CD1c-positive myeloid dendritic cell (primary cell): ENCODE measurements around the gene MBNL1.

Experiments
- DNase-seq: peaks from one replicate; pipeline ENCODE4 v3.0.0-alpha.2; 2016; ENCODE audit errors: extremely low spot score

MBNL1 gene

GRCh38 chr3:152296971-152297370, 28.2 kb downstream of the MBNL1 start:
- DNase-seq, result peak; percentile 46

GRCh38 chr3:152298393-152299248, 29.9 kb downstream of the MBNL1 start:
- DNase-seq, result peak; percentile 98

DNA sequence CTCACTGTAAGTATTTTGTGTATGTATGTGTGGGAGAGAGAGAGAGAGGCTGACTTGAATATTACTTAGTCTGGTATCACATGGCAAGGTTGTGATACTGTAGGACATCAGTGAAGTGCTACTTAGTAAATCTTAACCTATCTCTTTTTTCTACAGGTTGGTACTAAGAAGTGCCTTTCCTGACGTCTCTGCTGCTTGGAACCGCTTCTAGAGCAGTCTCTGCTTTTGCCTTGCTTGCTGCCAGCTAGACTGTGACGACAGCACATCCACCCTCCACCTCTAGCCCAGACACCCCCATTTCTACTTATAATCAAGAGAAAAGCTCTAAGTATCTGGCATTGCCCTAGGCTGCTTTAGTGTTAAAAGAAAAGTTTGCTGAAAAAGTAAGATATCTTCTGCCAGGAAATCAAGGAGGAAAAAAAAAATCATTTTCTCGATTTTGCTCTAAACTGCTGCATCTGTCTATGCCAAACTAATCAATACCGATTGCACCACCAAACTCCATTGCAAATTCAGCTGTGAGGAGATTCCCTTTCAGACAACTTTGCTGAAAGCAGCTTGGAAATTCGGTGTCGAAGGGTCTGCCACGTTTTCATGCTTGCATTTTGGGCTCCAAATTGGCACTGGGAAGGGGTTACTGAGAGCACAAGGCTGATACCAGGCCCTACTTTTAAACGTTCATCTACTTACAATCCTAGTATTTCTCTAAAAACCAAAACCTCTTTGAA, 30.7 kb downstream of the MBNL1 start:
- no peak for DNase-seq

GRCh38 chr3:152300029-152300731, 31.5 kb downstream of the MBNL1 start:
- no peak for DNase-seq

- peak; percentile 34 for DNase-seq
These were observed 33.0 kb downstream of the MBNL1 start for GRCh38 chr3:152301745-152302181.

- peak; percentile 50 for DNase-seq
These were observed 33.8 kb downstream of the MBNL1 start for GRCh38 chr3:152302521-152303021.

GRCh38 chr3:152304160-152304559, 35.4 kb downstream of the MBNL1 start:
- DNase-seq, result no peak

- no peak for DNase-seq
These were observed 36.3 kb downstream of the MBNL1 start for GRCh38 chr3:152305075-152305474.

- no peak for DNase-seq
These were observed 39.2 kb downstream of the MBNL1 start for GRCh38 chr3:152307829-152308474.

DNA sequence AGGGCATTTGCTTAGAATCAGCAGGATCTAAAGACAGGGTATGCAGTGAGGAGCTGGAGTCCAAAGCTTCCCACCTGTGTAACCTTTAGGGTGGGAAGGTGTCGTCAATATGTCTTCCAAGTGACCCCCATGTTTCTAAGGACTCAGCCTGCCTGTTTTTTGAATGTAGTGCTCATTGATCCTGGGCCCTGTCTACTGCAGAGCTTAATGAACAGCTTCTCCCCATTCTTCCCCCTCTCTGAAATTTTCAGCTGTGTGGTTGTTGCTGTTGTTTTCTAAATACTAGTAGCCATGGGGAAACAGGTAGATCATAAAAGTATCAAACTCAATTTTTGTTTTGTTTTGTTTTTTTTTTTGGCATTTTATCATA, 39.7 kb downstream of the MBNL1 start:
- no peak for DNase-seq

- DNase-seq, result no peak
These were observed 40.3 kb downstream of the MBNL1 start for GRCh38 chr3:152309031-152309430.

- DNase-seq, result peak; percentile 37
These were observed 41.0 kb downstream of the MBNL1 start for GRCh38 chr3:152309535-152310307.

DNA sequence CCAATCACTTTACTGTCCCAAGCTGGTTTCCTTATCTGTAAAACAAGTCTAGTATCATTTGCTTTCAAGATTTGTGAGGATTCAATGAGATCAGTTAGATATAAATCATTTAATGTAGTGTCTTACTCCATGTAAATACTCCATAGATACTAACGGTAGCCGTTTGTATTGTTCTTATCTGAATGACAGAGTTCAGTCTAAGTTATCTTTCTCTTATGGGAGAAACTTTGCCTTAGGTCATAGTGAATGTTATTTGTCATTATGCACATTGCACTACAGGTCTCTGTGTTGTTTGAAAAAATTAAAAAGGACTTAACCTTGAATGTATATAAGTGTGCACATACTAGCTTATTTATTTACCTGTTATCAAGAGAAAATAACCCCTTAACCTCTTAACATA, 44.7 kb downstream of the MBNL1 start:
- no peak for DNase-seq

- DNase-seq, result no peak
These were observed 45.2 kb downstream of the MBNL1 start for GRCh38 chr3:152313914-152314313.

GRCh38 chr3:152314677-152315353, 46.1 kb downstream of the MBNL1 start:
- no peak for DNase-seq

- no peak for DNase-seq
These were observed 46.9 kb downstream of the MBNL1 start for GRCh38 chr3:152315623-152316022.

- DNase-seq, result no peak
These were observed 47.6 kb downstream of the MBNL1 start for GRCh38 chr3:152316318-152316717.

GRCh38 chr3:152317184-152317583, 48.5 kb downstream of the MBNL1 start:
- peak; percentile 43 for DNase-seq

DNA sequence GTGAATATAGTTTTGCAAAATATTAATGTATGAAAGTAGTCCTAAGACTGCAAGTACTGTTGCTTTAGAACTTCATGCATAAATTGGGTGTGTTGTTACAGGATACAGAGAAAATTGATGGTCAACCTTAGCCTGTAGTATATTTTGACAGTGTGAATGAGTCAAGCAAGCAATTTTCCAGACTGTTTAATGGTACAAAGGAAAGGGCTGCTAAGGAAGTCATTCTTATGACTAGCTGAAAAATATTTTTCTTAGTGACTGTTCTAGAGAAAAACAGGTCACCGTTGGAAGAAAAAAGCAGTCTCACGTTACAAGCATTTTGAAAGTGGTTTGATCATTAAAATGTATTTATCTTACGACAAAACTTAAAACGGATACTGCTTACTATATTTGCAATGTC, 49.2 kb downstream of the MBNL1 start:
- no peak for DNase-seq

GRCh38 chr3:152318512-152318911, 49.8 kb downstream of the MBNL1 start:
- no peak for DNase-seq
